Measurements from ENCODE around the gene CDCA4.
A peak's percentile ranks its signal among the peaks of the same experiment; 100 is the strongest.

CDCA4 gene

DNA sequence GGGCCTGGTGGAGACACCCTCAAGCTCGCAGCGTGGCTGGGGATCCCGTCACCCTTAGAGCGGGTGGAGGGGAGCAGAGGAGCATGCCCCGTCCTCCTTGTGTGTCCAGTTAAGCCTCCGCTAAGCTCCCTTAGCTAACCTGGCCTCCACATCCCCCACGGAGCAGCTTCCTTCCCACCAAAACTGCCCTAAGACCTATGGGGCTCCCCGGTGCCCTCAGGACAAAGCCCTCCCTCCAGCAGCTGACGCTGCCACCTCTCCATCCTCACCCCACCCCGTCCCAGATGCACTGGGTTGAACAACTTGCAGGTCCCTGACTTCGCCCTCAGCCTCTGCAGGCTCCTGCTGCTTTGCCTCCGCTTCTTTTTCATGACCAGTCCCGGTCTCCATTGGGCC, 46.7 kb downstream of the CDCA4 start:
- no CpG with 5 or more reads among the region's 13 CpGs for WGBS (ENCODE audit: extremely low coverage, insufficient coverage, insufficient read length)
- Histone ChIP-seq H2AK5ac (ENCODE audit: low read length) (no peak overlapping the region), H4K8ac (ENCODE audit: low read depth, low read length) (no peak overlapping the region), H2BK120ac (ENCODE audit: insufficient read depth, low read length, poor library complexity) (no peak overlapping the region), H3K36me3 (ENCODE audit: control insufficient read depth in 1 of 2, insufficient read depth in 2 of 2, low read length in 2 of 2) (no peaks in the 10 kb centered on the region), H4K91ac (ENCODE audit: low read depth, low read length) (no peak overlapping the region), H3K23ac (ENCODE audit: low read length) (no peak overlapping the region), H3K4me2 (ENCODE audit: low read length) (no peak overlapping the region), H3K4me3 (ENCODE audit: low read depth, low read length) (no peak overlapping the region), H3K79me2 (ENCODE audit: control insufficient read depth, insufficient read depth, low read length, poor library complexity) (no peaks in the 10 kb centered on the region), H2AFZ (ENCODE audit: insufficient read depth, low read length, poor library complexity) (no peak overlapping the region), H3K9me3 (ENCODE audit: insufficient read depth, low read depth, low read length) (peaks cover 6% of the 10 kb centered on the region), H3K27ac (ENCODE audit: low read depth, low read length) (no peak overlapping the region), H3K4ac (ENCODE audit: low read depth, low read length) (no peak overlapping the region), H2BK5ac (ENCODE audit: low read depth, low read length, poor library complexity) (no peak overlapping the region), H3K27me3 (ENCODE audit: insufficient read depth, low read length) (peaks cover 10% of the 10 kb centered on the region), H3K79me1 (ENCODE audit: low read length) (no peaks in the 10 kb centered on the region), H3K18ac (ENCODE audit: low read length) (no peak overlapping the region), H4K12ac (ENCODE audit: low read depth, low read length) (no peak overlapping the region), H3K9ac (ENCODE audit: low read length) (no peak overlapping the region), H3K14ac (ENCODE audit: low read length) (no peak overlapping the region), H3K4me1 (ENCODE audit: control insufficient read depth in 1 of 2, insufficient read depth in 2 of 2, low read length in 2 of 2) (peaks cover 15 to 36% of the 10 kb centered on the region in 2 experiments), H2BK12ac (ENCODE audit: low read length) (no peak overlapping the region)
- DNase-seq = no peak

DNA sequence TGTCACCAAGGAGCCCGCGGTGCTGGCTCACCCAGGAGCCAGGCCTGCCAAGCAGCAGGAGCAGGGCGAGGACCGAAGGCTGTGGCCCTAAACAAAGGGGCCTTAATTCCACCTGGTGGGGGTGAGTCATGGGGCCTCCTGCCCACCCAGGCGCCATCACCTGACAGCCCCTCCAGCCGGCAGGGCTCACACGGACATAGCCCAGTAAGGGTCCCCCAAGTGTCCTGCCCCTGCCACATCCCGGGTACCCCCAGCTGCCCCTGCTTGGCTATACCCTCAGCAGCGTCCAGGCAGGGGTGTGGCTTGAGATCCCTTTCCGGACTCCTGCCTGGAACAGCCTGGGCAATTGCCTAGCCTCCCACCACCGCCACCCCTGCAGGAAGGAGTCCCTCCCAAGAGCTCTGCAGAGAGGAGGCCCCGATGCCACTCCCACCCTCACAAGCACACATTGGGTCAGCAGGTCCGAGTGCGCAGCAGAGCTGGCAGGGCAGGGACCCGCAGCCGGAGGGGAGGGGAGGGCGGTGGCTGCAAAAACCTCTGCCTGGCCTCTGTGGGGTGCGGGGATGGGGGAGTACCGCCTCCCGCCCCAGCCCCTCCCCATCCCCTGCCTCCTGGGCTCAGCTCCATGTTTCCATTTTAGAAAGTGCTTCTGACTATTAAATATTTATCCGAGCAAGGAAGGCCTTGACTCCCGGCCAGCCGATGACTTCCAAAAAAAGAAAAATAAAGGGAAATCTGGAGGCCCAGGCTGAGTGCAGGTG, 47.3 kb downstream of the CDCA4 start:
- no peak overlapping the region for H3K14ac ChIP-seq (ENCODE audit: low read length)
- peaks cover 17 to 40% of the 10 kb centered on the region in 2 experiments for H3K4me1 ChIP-seq (ENCODE audit: control insufficient read depth in 1 of 2, insufficient read depth in 2 of 2, low read length in 2 of 2)
- H3K79me1 ChIP-seq (ENCODE audit: low read length) = no peaks in the 10 kb centered on the region
- H2AFZ ChIP-seq (ENCODE audit: insufficient read depth, low read length, poor library complexity) = no peak overlapping the region
- no peak overlapping the region for H3K4me2 ChIP-seq (ENCODE audit: low read length)
- H4K91ac ChIP-seq (ENCODE audit: low read depth, low read length) = no peak overlapping the region
- no peak overlapping the region for H4K12ac ChIP-seq (ENCODE audit: low read depth, low read length)
- H3K36me3 ChIP-seq (ENCODE audit: control insufficient read depth in 1 of 2, insufficient read depth in 2 of 2, low read length in 2 of 2) = no peaks in the 10 kb centered on the region
- peaks cover 6% of the 10 kb centered on the region for H3K9me3 ChIP-seq (ENCODE audit: insufficient read depth, low read depth, low read length)
- H3K27ac ChIP-seq (ENCODE audit: low read depth, low read length) = no peak overlapping the region
- no peak overlapping the region for H3K23ac ChIP-seq (ENCODE audit: low read length)
- no peak overlapping the region for H4K8ac ChIP-seq (ENCODE audit: low read depth, low read length)
- H3K9ac ChIP-seq (ENCODE audit: low read length) = no peak overlapping the region
- DNase-seq = peak in 1 of 2 donors; percentile 45
- no peak overlapping the region for H2BK5ac ChIP-seq (ENCODE audit: low read depth, low read length, poor library complexity)
- H3K18ac ChIP-seq (ENCODE audit: low read length) = no peak overlapping the region
- no peak overlapping the region for H2AK5ac ChIP-seq (ENCODE audit: low read length)
- H3K4ac ChIP-seq (ENCODE audit: low read depth, low read length) = no peak overlapping the region
- no CpG with 5 or more reads among the region's 23 CpGs for WGBS (ENCODE audit: extremely low coverage, insufficient coverage, insufficient read length)
- no peak overlapping the region for H3K4me3 ChIP-seq (ENCODE audit: low read depth, low read length)
- no peaks in the 10 kb centered on the region for H3K79me2 ChIP-seq (ENCODE audit: control insufficient read depth, insufficient read depth, low read length, poor library complexity)
- H2BK12ac ChIP-seq (ENCODE audit: low read length) = no peak overlapping the region
- H2BK120ac ChIP-seq (ENCODE audit: insufficient read depth, low read length, poor library complexity) = no peak overlapping the region
- peaks cover 6% of the 10 kb centered on the region for H3K27me3 ChIP-seq (ENCODE audit: insufficient read depth, low read length)

- Histone ChIP-seq H2AK5ac (ENCODE audit: low read length) (no peak overlapping the region), H4K12ac (ENCODE audit: low read depth, low read length) (no peak overlapping the region), H3K18ac (ENCODE audit: low read length) (no peak overlapping the region), H3K9me3 (ENCODE audit: insufficient read depth, low read depth, low read length) (peaks cover 6% of the 10 kb centered on the region), H4K91ac (ENCODE audit: low read depth, low read length) (peak overlapping the region; percentile 21), H2BK5ac (ENCODE audit: low read depth, low read length, poor library complexity) (no peak overlapping the region), H3K9ac (ENCODE audit: low read length) (no peak overlapping the region), H2AFZ (ENCODE audit: insufficient read depth, low read length, poor library complexity) (no peak overlapping the region), H3K27ac (ENCODE audit: low read depth, low read length) (no peak overlapping the region), H3K4me2 (ENCODE audit: low read length) (no peak overlapping the region), H3K23ac (ENCODE audit: low read length) (no peak overlapping the region), H4K8ac (ENCODE audit: low read depth, low read length) (no peak overlapping the region), H2BK120ac (ENCODE audit: insufficient read depth, low read length, poor library complexity) (peak overlapping the region; percentile 6), H3K4me1 (ENCODE audit: control insufficient read depth in 1 of 2, insufficient read depth in 2 of 2, low read length in 2 of 2) (peaks cover 22 to 45% of the 10 kb centered on the region in 2 experiments), H3K36me3 (ENCODE audit: control insufficient read depth in 1 of 2, insufficient read depth in 2 of 2, low read length in 2 of 2) (no peaks in the 10 kb centered on the region), H3K4ac (ENCODE audit: low read depth, low read length) (no peak overlapping the region), H3K14ac (ENCODE audit: low read length) (no peak overlapping the region), H3K4me3 (ENCODE audit: low read depth, low read length) (no peak overlapping the region), H3K79me1 (ENCODE audit: low read length) (no peaks in the 10 kb centered on the region), H3K79me2 (ENCODE audit: control insufficient read depth, insufficient read depth, low read length, poor library complexity) (no peaks in the 10 kb centered on the region), H2BK12ac (ENCODE audit: low read length) (no peak overlapping the region), H3K27me3 (ENCODE audit: insufficient read depth, low read length) (peaks cover 6% of the 10 kb centered on the region)
- DNase-seq = peak; percentile 98
- WGBS (ENCODE audit: extremely low coverage, insufficient coverage, insufficient read length) = no CpG with 5 or more reads among the region's 12 CpGs
These were observed 47.8 kb downstream of the CDCA4 start for GRCh38 chr14:104973135-104973384.

DNA sequence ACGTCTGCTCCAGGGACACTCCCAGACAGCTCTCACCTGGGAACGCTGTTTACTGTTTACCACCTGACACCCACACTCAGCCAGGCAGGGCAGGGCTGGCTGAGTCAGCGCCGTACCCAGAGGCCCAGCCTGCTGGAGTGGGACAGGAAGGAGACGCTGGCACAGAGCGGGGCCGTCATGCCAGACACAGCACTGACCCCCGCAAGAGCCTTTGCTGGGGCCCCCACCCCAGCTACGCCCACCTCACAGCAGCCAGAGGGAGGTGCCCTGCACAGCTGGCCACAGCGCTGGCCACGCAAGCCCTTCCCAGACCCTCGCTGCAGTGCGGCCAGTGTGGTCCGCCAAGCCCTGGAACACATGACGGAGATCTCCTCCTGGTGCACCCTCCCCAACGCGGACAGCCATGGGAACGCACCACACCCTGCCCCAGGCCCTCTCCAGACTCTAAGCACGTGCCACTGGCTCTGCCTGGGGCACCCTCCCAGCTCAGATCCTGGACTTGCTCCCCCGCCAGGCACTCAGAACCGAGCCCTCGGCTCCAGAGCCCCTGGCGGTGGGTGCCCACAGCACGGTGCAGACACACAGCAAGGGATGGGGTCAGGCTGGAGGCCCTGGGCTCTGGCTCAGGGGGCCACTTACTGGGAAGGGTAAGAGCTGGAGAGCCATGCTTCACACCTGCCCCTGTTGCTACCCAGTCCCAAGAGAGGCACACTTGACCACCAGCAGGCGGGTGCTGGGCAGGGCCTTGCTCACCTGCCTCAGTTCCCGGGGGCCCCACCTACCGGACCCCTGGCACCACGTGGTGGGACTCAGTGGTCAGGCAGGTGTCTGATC, 48.4 kb downstream of the CDCA4 start:
- Histone ChIP-seq H4K8ac (ENCODE audit: low read depth, low read length) (no peak overlapping the region), H3K18ac (ENCODE audit: low read length) (no peak overlapping the region), H2AK5ac (ENCODE audit: low read length) (no peak overlapping the region), H3K4me2 (ENCODE audit: low read length) (no peak overlapping the region), H3K27me3 (ENCODE audit: insufficient read depth, low read length) (peaks cover 5% of the 10 kb centered on the region), H2BK5ac (ENCODE audit: low read depth, low read length, poor library complexity) (no peak overlapping the region), H3K36me3 (ENCODE audit: control insufficient read depth in 1 of 2, insufficient read depth in 2 of 2, low read length in 2 of 2) (no peaks in the 10 kb centered on the region), H3K4me3 (ENCODE audit: low read depth, low read length) (no peak overlapping the region), H2BK12ac (ENCODE audit: low read length) (no peak overlapping the region), H3K4ac (ENCODE audit: low read depth, low read length) (no peak overlapping the region), H3K14ac (ENCODE audit: low read length) (no peak overlapping the region), H2BK120ac (ENCODE audit: insufficient read depth, low read length, poor library complexity) (peak overlapping the region; percentile 6), H3K9ac (ENCODE audit: low read length) (no peak overlapping the region), H3K4me1 (ENCODE audit: control insufficient read depth in 1 of 2, insufficient read depth in 2 of 2, low read length in 2 of 2) (peaks cover 25 to 46% of the 10 kb centered on the region in 2 experiments), H2AFZ (ENCODE audit: insufficient read depth, low read length, poor library complexity) (no peak overlapping the region), H3K27ac (ENCODE audit: low read depth, low read length) (no peak overlapping the region), H3K79me2 (ENCODE audit: control insufficient read depth, insufficient read depth, low read length, poor library complexity) (no peaks in the 10 kb centered on the region), H3K23ac (ENCODE audit: low read length) (no peak overlapping the region), H4K91ac (ENCODE audit: low read depth, low read length) (peak overlapping the region; percentile 21), H3K9me3 (ENCODE audit: insufficient read depth, low read depth, low read length) (peaks cover 6% of the 10 kb centered on the region), H4K12ac (ENCODE audit: low read depth, low read length) (no peak overlapping the region), H3K79me1 (ENCODE audit: low read length) (no peaks in the 10 kb centered on the region)
- DNase-seq = peak; percentile 89 to 92
- no CpG with 5 or more reads among the region's 28 CpGs for WGBS (ENCODE audit: extremely low coverage, insufficient coverage, insufficient read length)

Data from trophoblast cell (in vitro differentiated cells and primary cell).